HG03108 (cell line): ENCODE results near the gene EFCAB6.

Experiments used
- ATAC-seq: cut with Tn5 transposase; IDR thresholded peaks from one replicate; pipeline ENCODE4 v1.9.1; 2021; ENCODE audit warnings: moderate library complexity; ENCODE audit not compliant: unreplicated experiment

The EFCAB6 gene

GRCh38 chr22:43817402-43817801, 5.3 kb upstream of the EFCAB6 start:
- no peak for ATAC-seq

DNA sequence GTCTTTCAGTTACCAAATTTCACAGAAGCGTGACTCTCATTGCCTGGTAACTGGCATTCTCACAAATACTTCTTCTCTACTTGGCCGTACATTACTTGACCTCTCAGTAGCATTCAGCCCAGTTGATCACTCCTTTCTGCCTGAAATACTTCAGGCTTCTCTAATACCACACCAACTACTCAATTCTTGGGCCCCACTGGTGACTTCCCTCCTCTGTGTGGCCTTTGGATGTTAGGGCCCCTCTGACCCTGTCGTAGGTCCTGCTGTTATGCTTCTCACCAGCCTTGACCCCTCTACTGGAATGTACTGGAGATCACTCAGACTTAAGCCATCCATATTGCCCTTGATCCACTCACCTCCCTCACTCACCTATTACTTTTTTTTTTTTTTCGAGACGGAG, 2.2 kb upstream of the EFCAB6 start:
- no peak for ATAC-seq

DNA sequence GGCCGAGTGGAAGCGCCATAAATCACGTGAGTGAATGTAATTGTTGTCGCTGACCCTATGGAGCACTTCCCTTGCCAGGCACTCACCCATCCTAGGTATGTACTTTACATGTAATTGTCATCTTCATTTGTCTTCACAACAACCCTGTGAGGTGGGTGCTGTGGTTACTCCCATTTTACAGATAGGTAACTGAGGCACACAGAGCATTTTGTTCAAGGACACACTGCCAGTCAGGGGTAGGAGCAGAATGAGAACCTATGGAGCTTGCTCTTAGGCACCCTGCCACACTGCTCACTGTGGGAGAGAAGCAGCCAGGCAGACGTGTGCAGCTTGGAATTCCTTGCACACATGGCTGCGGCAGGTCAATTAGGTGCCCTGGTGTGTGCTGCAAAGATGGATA, 785 bp upstream of the EFCAB6 start:
- ATAC-seq, result no peak

DNA sequence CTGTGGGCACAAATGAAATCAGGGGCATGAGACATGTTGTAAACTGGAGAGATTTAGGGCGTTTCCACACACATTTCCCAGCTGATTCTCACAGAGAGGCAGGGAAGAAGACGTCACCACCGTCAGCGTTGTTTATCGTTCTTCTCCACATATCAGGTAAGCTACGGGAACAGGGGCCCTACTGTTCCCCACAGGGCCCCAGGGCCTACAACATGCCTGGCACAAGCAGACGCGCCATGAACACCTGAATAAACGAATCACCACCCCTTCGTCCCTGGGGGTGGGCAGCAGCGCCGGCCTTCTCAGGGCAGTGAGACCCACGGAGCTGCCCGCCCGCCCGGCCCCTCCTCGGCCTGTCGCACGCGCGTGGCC, 342 bp downstream of the EFCAB6 start:
- ATAC-seq, result peak; percentile 6

DNA sequence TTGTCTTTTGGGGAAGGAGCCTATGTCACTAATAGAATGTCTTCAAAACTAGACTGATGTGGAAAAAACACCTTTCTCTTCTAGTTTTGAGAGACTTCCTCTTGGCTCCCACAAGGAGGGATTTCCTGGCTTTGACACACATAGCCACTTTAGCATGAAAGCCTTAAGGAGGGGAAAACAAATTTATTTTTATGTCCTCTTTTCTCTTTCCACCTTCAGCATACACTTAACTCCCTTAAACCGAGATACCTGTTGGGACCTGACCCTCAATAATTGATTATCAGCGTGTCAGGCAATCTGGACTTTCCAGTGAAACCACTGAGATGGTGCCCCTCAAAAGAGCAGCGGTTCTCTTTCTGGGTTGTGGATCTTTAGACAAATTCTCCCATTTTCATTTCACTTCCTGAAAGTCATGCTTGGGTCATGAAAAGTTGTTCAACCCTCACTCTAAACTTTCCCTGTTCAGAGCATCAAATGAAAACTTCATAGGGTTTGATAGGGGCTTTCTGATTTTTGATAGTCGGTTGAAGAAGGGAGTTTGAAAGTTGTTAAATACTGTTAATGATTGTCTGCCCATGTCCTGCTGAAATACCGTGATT, 9.1 kb downstream of the EFCAB6 start:
- ATAC-seq, result no peak

- ATAC-seq, result no peak
These were observed 11.1 kb downstream of the EFCAB6 start for GRCh38 chr22:43800970-43801369.

DNA sequence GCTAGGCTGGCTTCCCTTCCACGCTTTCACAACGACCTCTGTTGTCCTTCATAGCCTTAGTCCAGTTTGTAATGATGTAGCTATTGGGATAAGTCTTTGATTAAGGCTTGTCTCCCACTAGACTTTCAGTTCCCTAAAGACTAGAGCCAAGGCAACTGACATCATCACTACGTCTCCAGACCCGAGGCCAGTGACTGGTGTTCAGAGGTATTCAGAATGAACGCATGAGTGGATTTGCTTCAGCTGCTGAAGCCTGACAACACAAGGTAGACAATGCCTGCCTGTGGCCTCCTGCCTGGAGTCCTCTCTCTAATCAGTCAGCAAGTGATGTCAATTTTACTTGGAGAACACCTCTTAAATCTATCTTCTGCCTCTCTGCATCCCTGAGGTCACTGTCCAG, 13.6 kb downstream of the EFCAB6 start:
- no peak for ATAC-seq

- ATAC-seq, result no peak
These were observed 15.5 kb downstream of the EFCAB6 start for GRCh38 chr22:43796567-43796966.

- ATAC-seq, result no peak
These were observed 16.8 kb downstream of the EFCAB6 start for GRCh38 chr22:43795320-43795719.

DNA sequence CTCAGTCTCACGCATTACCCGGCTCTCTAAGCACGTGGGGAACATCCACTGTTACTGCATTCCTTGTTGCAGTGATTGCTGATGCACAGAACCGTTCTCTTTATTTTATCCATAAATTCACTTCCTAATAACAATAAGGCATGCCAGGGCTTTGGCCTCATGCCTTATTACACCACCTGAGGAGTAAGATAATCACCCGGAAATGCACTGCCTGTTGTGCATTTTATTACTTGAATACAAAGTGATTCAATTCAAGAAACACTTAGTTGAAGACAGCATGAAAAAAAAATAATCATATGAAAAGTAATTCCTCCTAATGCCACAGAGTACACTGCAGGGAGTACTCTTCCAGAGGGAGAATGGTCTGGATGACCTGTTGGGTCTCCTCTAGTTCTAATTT, 19.2 kb downstream of the EFCAB6 start:
- no peak for ATAC-seq

DNA sequence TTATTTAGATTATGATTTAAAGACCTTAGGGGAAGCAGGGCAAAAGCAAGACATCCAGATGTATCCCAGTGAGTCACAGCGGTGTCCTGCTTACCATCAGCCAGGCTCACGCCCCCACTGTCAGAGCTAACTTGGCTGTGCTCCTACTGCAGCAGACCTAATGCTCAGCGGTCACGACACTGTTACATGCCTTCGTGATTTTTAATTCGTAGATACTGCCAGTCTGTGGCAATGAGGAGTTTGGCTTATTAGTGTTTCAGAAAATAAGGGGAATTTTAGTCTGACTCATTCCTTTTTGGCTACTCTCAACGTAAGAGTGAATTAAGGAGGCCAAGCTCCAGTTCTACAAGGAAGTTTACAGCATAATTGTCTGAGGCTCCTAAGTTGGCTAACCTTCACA, 22.7 kb downstream of the EFCAB6 start:
- ATAC-seq, result no peak

DNA sequence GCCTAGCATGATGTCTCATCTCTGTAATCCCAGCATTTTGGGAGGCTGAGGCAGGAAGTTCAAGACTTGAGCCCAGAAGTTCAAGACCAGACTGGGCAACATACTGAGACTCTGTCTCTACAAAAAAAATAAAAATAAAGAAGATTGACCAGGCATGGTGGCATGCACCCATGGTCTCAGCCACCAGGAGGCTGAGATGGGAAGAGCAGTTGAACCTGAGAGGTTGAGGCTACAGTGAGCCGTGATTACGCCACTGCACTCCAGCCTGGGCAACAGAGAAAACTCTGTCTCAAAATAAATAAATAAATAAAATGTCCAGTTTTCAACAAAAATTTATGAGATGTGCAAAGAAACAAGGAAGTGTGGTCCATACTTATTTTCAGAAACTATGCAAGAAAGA, 28.3 kb downstream of the EFCAB6 start:
- no peak for ATAC-seq

- ATAC-seq, result no peak
These were observed 29.7 kb downstream of the EFCAB6 start for GRCh38 chr22:43782448-43782847.

DNA sequence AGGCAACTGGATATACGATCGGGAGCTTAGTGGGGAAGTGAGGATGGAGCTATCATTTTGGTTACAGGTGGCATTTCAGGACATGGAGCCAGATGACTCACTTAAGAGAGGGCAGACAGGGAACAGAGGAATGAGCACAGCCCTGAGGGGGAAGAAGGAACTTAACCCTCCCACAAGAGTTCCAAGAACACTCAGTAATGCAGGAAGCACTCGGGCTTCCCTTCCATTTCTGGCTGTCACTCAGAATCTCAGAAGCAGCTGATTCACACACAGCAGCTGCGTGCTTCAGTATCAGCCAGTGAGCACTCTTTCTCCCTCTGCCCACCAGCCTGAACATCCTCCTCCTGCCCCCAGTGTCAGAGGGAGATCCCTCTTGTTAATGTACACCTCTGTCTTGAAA, 34.8 kb downstream of the EFCAB6 start:
- ATAC-seq, result no peak

- ATAC-seq, result no peak
These were observed 35.9 kb downstream of the EFCAB6 start for GRCh38 chr22:43776081-43776670.

GRCh38 chr22:43774318-43774915, 37.7 kb downstream of the EFCAB6 start:
- ATAC-seq, result no peak

DNA sequence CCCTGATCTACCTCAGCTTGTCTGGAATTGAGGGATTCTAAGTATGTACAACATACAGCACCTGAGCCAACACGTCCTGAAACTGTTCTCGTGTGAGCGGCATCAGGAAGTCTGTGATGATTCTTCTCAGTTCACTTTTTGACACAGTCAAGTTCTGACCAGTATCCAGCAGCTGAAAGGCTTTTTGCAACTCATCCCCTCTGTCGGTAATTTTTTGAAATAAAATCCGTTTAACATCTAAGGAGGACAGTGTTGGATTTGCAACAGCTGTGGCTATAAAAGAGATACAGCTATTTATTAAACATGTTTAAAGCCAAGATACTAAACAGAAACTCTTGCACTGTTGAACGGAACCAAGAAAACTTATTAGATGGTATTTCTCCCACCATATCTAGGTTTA, 39.3 kb downstream of the EFCAB6 start:
- ATAC-seq, result no peak

- ATAC-seq, result no peak
These were observed 56.7 kb downstream of the EFCAB6 start for GRCh38 chr22:43755452-43755851.

GRCh38 chr22:43755011-43755410, 57.1 kb downstream of the EFCAB6 start:
- no peak for ATAC-seq

DNA sequence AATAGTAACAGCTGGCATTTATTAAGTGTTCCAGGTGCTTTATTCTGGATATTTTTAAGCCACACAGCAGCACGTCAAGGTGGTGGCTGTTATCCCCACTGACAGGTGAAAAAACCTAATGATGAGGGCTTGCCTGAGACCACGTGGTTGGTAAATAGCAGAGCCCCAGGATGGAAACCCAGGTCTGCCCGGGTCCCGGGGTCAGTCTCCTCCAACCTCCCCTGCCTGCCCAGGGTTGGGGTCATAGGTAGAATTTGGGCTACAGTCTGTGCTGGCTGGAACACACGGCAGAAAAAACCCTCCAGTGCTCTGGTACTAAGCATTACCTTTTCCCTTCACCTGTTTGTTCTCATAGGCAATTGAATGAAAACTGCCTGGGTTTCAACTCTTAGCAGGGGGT, 57.9 kb downstream of the EFCAB6 start:
- ATAC-seq, result no peak

DNA sequence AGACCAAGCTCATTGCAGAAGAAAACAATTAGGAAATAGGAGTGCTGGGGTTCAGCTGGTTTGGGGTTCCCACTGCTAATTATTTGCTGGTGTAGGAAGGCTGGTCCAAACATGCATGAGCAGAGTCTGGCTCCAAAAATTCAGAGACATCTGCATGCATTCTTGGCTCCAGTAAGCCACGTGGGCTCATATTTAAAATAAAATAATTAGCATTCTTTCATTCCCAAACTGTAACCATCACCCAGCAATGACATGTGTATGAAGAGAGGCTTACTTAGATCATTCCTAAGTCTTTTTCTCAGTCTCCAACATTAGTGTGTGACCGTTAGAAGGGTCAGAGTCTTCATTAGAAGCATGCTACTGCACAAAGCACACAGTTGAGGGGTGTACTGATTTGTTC, 58.4 kb downstream of the EFCAB6 start:
- ATAC-seq, result no peak

- ATAC-seq, result peak; percentile 50
These were observed 61.4 kb downstream of the EFCAB6 start for GRCh38 chr22:43750751-43751150.

GRCh38 chr22:43749473-43749872, 62.6 kb downstream of the EFCAB6 start:
- no peak for ATAC-seq
